Endometrial microvascular endothelial cells (primary cell): Measurements from ENCODE around the gene NFKBIZ. TPM values are rescaled to one million over a fixed set of nuclear protein-coding genes. Genes with fewer than 3 reads are reported as not detected.
"Not testable (repeated sequence)": the region's sequence is repeated elsewhere in the genome, so short reads cannot be mapped to it uniquely, and the experiment has no call there.

ENCODE experiments used
- in situ Hi-C: cut with HindIII; loops from 2 replicates; pipeline ENCODE4 v1.10.0; 2017; ENCODE audit warnings: low sequenced_read_pairs, low pct_unique_long_range_greater_than_20kb; ENCODE audit errors: inconsistent ontology term
- total RNA-seq: library from RNA; depleted of rRNA; stranded (reverse); fragments of >200 nt; gene quantifications from one replicate; pipeline ENCODE4 v1.2.3, GENCODE V29; 2015; ENCODE audit errors: inconsistent ontology term

The NFKBIZ gene
- total RNA-seq, 1 donor from 2014 or later, result 9.8 TPM

GRCh38 chr3:101892648-101893047 lies 43.3 kb downstream of the NFKBIZ start:
- in situ Hi-C loops, result no loop called here

- in situ Hi-C loops, result no loop called here
These were observed 46.9 kb downstream of the NFKBIZ start for GRCh38 chr3:101896083-101896757.

GRCh38 chr3:101897013-101897412 lies 47.7 kb downstream of the NFKBIZ start:
- in situ Hi-C loops, result no loop called here

GRCh38 chr3:101898039-101898438 lies 48.7 kb downstream of the NFKBIZ start:
- in situ Hi-C loops, result no loop called here

GRCh38 chr3:101898752-101899169 lies 49.4 kb downstream of the NFKBIZ start:
- in situ Hi-C loops, result no loop called here

GRCh38 chr3:101900316-101900715 lies 51.0 kb downstream of the NFKBIZ start:
- in situ Hi-C loops, result no loop called here

GRCh38 chr3:101900736-101901135 lies 51.4 kb downstream of the NFKBIZ start:
- in situ Hi-C loops, result no loop called here

- in situ Hi-C loops, result no loop called here
These were observed 52.7 kb downstream of the NFKBIZ start for GRCh38 chr3:101902041-101902440.

GRCh38 chr3:101903451-101903871 lies 54.1 kb downstream of the NFKBIZ start:
- in situ Hi-C loops, result no loop called here

- in situ Hi-C loops, result not testable (repeated sequence)
These were observed 56.3 kb downstream of the NFKBIZ start for GRCh38 chr3:101905573-101905972.

Other genes starting within 250 kb of the NFKBIZ start
- gene ZBTB11, start 172.4 kb upstream of the NFKBIZ start, total RNA-seq, result 14.9 TPM
- 1,465 TPM for gene RPL24, start 162.8 kb upstream of the NFKBIZ start, total RNA-seq
- 4.6 TPM for gene CEP97, start 124.9 kb upstream of the NFKBIZ start, total RNA-seq
- gene NXPE3, start 70.3 kb upstream of the NFKBIZ start, total RNA-seq, result 10.1 TPM